Mononuclear cell (primary cell): ENCODE results near the gene CMTM7. TPM values are rescaled to one million over a fixed set of nuclear protein-coding genes. Genes with fewer than 3 reads are reported as not detected.

ENCODE experiments used
- H3K27me3 ChIP-seq: 2 replicates; pipeline ENCODE4 v1.6.0; 2011; ENCODE audit warnings: low read length, control low read depth; ENCODE audit not compliant: insufficient read depth
- H3K4me1 ChIP-seq: 2 replicates; pipeline ENCODE4 v1.5.1; 2011; ENCODE audit warnings: mild to moderate bottlenecking, low read length, control low read depth; ENCODE audit not compliant: insufficient read depth
- H3K4me3 ChIP-seq: 2 replicates; pipeline ENCODE4 v1.5.1; 2011; ENCODE audit warnings: mild to moderate bottlenecking, low read length, moderate library complexity
- H3K9me3 ChIP-seq: 2 replicates; pipeline ENCODE4 v1.5.1; 2011; ENCODE audit warnings: low read depth, mild to moderate bottlenecking, control low read depth, low read length
- total RNA-seq: library from RNA; depleted of rRNA; stranded (reverse); fragments of >200 nt; gene quantifications from one replicate; pipeline ENCODE4 v1.2.3, GENCODE V29; 2012

The CMTM7 gene
- total RNA-seq, 1 donor = 17.0 TPM

GRCh38 chr3:32492684-32493436 lies 101.2 kb downstream of the CMTM7 start:
- no peaks in the 10 kb centered on the region for H3K27me3 ChIP-seq
- H3K4me3 ChIP-seq = no peak overlapping the region
- H3K4me1 ChIP-seq = peaks cover 32% of the 10 kb centered on the region
- H3K9me3 ChIP-seq = no peaks in the 10 kb centered on the region

DNA sequence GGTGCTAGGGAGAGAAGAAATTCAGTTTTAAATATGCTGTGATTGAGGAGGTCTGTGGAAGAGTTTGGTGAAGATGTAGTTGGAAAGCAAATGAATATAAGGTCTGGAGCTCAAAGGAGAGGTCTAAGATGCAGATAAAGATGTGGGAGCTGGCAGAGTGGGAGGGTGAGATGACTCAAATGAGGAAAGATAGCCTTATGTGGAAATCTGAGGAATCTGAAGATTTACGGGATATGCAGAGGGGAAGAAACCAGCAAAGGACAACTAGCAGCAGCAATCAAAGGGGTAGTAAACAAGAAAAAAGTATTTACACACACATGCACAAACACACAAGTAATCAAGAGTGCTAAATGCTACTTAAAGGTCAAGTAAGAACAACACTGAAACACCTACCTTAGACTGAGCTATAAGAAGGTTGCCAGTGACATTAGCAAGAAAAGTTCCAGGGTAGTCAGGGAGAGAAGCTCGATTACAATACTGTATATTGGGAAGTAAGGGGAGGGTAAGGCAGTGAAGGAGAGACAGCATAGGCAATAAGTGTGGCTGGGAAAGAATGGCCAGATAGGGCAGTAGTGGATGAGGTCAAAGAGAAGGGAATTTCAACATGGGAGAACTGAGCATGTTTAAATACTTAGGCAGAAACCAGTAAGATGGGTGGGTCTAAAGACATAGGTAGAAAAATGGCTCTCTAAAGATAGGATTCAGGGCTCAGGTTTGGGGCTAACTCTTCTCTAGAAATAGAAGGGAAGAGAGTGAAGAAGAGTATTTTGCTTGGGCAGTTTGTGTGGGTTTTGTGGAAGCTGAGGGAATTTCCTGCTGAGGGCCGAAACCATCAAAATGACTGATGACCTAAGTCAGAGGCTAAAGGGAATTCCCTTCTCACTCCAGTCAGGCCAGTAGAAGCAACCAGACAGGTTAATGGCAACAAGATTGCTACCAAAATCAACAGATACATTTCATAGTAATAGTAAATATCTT lies 102.1 kb downstream of the CMTM7 start:
- H3K9me3 ChIP-seq = no peaks in the 10 kb centered on the region
- peaks cover 40% of the 10 kb centered on the region for H3K4me1 ChIP-seq
- no peak overlapping the region for H3K4me3 ChIP-seq
- no peaks in the 10 kb centered on the region for H3K27me3 ChIP-seq

DNA sequence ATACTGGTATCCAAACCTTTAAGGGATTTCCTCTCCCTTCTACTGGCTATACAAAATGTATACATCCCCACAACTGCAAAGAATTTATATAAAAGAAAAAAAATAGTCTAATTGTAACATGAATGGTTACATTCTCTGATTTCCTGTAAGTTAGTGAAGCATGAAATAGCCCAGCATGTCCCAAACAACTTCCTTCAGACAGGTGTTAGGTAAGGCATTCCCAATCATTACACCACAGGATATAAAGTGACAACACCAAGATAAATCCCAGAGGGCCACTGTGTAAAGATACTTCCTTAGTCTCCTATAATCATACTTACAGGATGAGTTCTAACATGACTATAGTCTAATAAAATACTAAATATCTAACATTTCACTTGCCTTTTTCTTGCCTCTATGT lies 103.4 kb downstream of the CMTM7 start:
- H3K9me3 ChIP-seq = no peaks in the 10 kb centered on the region
- H3K4me1 ChIP-seq = peaks cover 49% of the 10 kb centered on the region
- H3K4me3 ChIP-seq = no peak overlapping the region
- no peaks in the 10 kb centered on the region for H3K27me3 ChIP-seq

DNA sequence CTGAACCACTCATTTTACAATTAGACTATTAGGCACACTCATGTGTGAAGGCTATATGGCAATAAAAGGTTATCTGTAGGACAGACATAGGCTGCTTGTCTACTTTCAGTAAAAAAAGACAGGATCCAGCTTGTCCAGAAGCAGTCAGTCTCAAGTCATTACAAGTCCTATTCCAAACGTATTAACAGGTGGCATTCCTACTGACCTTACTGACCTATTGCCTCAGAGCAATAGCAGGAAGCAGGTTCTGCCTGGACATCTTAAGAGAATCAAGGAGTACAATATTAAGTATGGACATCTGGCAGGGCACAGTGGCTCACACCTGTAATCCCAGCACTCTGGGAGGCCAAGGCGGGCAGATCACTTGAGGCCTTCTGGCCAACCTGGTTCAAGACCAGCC lies 104.0 kb downstream of the CMTM7 start:
- Histone ChIP-seq H3K9me3 (no peaks in the 10 kb centered on the region), H3K4me3 (no peak overlapping the region), H3K4me1 (peaks cover 49% of the 10 kb centered on the region), H3K27me3 (no peaks in the 10 kb centered on the region)

DNA sequence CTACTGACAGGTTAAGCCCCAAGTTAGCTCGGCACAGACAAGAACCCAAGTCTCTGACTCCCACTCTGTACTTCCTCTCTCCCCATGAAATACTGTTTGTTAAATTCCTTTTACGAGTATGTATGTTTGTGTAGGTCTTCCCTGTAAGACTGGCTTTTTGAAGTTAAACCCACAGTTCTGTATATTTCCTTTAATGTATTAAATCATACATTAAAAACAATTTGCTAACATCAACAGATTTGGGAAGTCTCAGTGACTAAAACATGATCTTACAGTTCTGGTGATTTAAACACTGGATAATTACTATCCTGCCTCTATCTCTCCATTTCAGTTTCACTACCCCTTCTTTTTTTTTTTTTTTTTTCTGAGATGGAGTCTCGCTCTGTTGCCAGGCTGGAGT lies 106.6 kb downstream of the CMTM7 start:
- Histone ChIP-seq H3K4me1 (peaks cover 62% of the 10 kb centered on the region), H3K9me3 (no peaks in the 10 kb centered on the region), H3K4me3 (no peak overlapping the region), H3K27me3 (no peaks in the 10 kb centered on the region)

DNA sequence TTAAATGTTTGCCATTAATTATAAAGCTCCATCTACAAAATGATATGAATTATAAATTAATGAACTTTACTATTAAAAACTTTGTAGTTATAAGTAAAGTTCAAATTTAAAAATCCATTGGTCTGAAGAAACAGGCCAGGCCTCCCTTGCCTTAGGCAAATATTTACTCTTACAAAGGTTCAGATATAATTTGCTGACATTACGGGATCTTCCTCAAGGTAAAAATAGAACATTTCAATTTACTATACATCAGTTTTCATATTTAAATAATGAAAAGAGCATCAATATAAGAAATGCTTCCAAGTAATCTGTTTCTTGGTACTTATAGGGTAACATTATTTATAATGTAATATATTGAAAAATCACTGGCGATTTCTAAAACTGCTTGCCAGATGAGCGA lies 107.3 kb downstream of the CMTM7 start:
- peaks cover 57% of the 10 kb centered on the region for H3K4me1 ChIP-seq
- H3K9me3 ChIP-seq = no peaks in the 10 kb centered on the region
- H3K27me3 ChIP-seq = no peaks in the 10 kb centered on the region
- no peak overlapping the region for H3K4me3 ChIP-seq

GRCh38 chr3:32499585-32499984 lies 107.9 kb downstream of the CMTM7 start:
- H3K4me3 ChIP-seq = no peak overlapping the region
- H3K4me1 ChIP-seq = peaks cover 54% of the 10 kb centered on the region
- no peaks in the 10 kb centered on the region for H3K9me3 ChIP-seq
- no peaks in the 10 kb centered on the region for H3K27me3 ChIP-seq

DNA sequence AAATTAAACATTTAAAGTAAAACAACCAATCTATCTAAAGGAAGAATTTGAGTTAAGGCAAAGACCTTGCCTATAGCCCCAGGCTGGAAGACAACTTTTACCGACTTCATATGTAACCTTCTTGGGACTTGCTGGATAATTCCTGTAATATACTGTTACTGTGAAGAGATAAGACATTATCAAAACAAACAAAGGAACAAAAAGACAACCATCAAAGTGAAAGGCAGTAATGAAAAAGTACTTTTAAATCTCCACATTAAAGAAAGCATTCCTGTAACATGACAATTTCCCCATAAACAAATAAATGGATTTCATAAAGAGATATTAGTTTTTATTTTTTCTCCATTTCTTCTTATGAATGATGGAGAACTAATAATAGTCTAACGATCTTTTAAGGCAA lies 108.6 kb downstream of the CMTM7 start:
- Histone ChIP-seq H3K27me3 (no peaks in the 10 kb centered on the region), H3K4me1 (peaks cover 54% of the 10 kb centered on the region), H3K4me3 (no peak overlapping the region), H3K9me3 (no peaks in the 10 kb centered on the region)

GRCh38 chr3:32500880-32501782 lies 109.5 kb downstream of the CMTM7 start:
- no peaks in the 10 kb centered on the region for H3K9me3 ChIP-seq
- peak overlapping the region; percentile 94 for H3K4me3 ChIP-seq
- no peaks in the 10 kb centered on the region for H3K27me3 ChIP-seq
- peaks cover 46% of the 10 kb centered on the region for H3K4me1 ChIP-seq

- Histone ChIP-seq H3K27me3 (no peaks in the 10 kb centered on the region), H3K9me3 (no peaks in the 10 kb centered on the region), H3K4me1 (peaks cover 42% of the 10 kb centered on the region), H3K4me3 (peak overlapping the region; percentile 94)
These were observed 110.1 kb downstream of the CMTM7 start for GRCh38 chr3:32501783-32502117.

- H3K9me3 ChIP-seq = no peaks in the 10 kb centered on the region
- peaks cover 38% of the 10 kb centered on the region for H3K4me1 ChIP-seq
- peak within 1 kb of the TSS; percentile 94 for H3K4me3 ChIP-seq
- no peaks in the 10 kb centered on the region for H3K27me3 ChIP-seq
These were observed 110.7 kb downstream of the CMTM7 start, which contains the start of gene CMTM6 for GRCh38 chr3:32502118-32502945. TSS of gene CMTM6 (minus strand) at chr3:32502852. CDS start at chr3:32502745, 107 bp downstream.

GRCh38 chr3:32502946-32503286 lies 111.3 kb downstream of the CMTM7 start:
- Histone ChIP-seq H3K9me3 (no peaks in the 10 kb centered on the region), H3K4me1 (peaks cover 34% of the 10 kb centered on the region), H3K27me3 (no peaks in the 10 kb centered on the region), H3K4me3 (peak overlapping the region; percentile 94)
